Tibial artery (tissue), 4 donors: Measurements from ENCODE around the gene SNX10.

Experiments
- DNase-seq, 2 donors: peaks; one replicate each; pipeline ENCODE4 v3.0.0-alpha.2; 2019
- H3K27ac ChIP-seq, 2 donors: fragments of 200-600 bp; sonication (generic) in 1 of 2; 1 replicate in 1 of 2; 2 replicates in 1 of 2; pipeline ENCODE4 v1.5.1; 2018 to 2019; ENCODE audit warnings: mild to moderate bottlenecking in 1 of 2
- H3K27me3 ChIP-seq, 2 donors: fragments of 200-600 bp; sonication (generic) in 1 of 2; one replicate each; pipeline versions ENCODE4 v1.5.1 to v1.6.0; 2016 to 2019
- H3K36me3 ChIP-seq, 3 donors: fragments of 200-600 bp; sonication (generic) in 2 of 3; one replicate each; pipeline ENCODE4 v1.5.1; 2016 to 2019; ENCODE audit warnings: mild to moderate bottlenecking in 2 of 3
- H3K4me1 ChIP-seq, 4 donors: fragments of 200-600 bp; sonication (generic) in 2 of 4; 1 replicate in 3 of 4; 2 replicates in 1 of 4; pipeline ENCODE4 v1.5.1; 2016 to 2019
- H3K4me3 ChIP-seq, 2 donors: fragments of 200-600 bp; sonication (generic) in 1 of 2; 1 replicate in 1 of 2; 2 replicates in 1 of 2; pipeline ENCODE4 v1.5.1; 2018 to 2019; ENCODE audit warnings: mild to moderate bottlenecking in 2 of 2
- H3K9me3 ChIP-seq, 3 donors: fragments of 200-600 bp; sonication (generic) in 1 of 3; one replicate each; pipeline ENCODE4 v1.5.1; 2016 to 2019
- intact Hi-C: fragments of 100-400 bp; cut with DNase I; formaldehyde crosslinking; loops from one replicate; pipeline ENCODE4 v1.15.0; 2023; ENCODE audit warnings: low total_unique reads
- TF ChIP-seq, protein P1 (sequence below), 2 experiments: fragments of 200-600 bp in 1 of 2; fragments of 450-650 bp in 1 of 2; IDR thresholded peaks; one replicate each; pipeline ENCODE4 v1.5.1; 2017 to 2019; ENCODE audit warnings: antibody characterized with exemption in 2 of 2, mild to moderate bottlenecking in 1 of 2, moderate library complexity in 1 of 2

Gene SNX10

DNA sequence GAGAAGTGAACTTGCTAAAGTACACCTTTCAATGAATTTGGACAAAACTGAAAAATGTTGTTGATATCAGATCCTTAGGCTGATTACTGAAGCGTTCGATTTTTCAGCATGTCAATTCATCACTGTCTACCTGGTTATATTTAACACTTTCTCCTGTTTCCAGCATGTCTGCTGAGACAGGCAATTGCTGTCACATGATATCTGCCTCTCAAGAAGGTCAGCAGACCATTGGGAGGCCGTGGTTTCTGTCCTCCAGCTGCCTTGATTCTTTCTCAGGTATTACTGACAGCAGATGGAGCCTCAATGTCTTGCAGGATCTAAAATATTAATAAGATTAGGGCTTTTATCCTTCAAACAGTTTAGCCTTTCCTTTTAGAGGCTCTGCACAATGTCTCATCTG, 127.5 kb downstream of the SNX10 start:
- Histone ChIP-seq H3K27me3 (no peaks in the 10 kb centered on the region), H3K36me3 (no peaks in the 10 kb centered on the region), H3K4me3 (no peak overlapping the region), H3K27ac (no peak overlapping the region), H3K9me3 (no peaks in the 10 kb centered on the region), H3K4me1 (no peaks in the 10 kb centered on the region)
- TF ChIP-seq, protein P1, sequence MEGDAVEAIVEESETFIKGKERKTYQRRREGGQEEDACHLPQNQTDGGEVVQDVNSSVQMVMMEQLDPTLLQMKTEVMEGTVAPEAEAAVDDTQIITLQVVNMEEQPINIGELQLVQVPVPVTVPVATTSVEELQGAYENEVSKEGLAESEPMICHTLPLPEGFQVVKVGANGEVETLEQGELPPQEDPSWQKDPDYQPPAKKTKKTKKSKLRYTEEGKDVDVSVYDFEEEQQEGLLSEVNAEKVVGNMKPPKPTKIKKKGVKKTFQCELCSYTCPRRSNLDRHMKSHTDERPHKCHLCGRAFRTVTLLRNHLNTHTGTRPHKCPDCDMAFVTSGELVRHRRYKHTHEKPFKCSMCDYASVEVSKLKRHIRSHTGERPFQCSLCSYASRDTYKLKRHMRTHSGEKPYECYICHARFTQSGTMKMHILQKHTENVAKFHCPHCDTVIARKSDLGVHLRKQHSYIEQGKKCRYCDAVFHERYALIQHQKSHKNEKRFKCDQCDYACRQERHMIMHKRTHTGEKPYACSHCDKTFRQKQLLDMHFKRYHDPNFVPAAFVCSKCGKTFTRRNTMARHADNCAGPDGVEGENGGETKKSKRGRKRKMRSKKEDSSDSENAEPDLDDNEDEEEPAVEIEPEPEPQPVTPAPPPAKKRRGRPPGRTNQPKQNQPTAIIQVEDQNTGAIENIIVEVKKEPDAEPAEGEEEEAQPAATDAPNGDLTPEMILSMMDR (IDR thresholded peaks at IDR 0.05), result no peak
- no peak for DNase-seq
- intact Hi-C loops, result no loop called here

DNA sequence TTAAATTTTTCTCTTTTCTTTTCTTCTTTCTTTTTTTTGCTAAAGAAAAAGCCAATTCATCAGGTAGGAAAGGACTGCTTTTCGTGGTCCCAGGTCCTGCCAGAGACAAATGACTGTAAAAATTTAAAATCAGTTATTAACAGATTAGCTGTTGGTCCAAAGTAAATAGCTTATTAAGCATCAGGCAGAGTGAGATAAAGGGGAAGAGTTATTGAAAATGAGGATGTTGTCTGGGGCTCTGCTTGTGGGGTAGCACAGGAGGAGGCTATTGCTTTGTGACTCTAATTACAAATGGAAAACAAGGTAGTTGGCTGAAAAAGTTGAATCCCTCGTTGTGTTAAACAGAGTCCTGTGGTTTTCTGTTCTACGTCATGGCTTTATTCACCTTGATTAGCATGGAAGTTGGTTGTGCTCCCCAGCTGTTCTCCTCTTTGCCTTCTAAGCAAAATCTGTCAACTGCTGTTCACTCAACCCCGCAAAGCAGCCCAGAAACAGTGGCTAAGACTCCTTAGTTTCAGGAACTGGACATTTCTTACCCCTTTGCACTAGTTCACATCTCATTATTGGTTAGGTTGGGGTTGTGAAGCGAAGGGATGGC, 128.9 kb downstream of the SNX10 start:
- Histone ChIP-seq H3K27ac (no peak overlapping the region), H3K4me3 (no peak overlapping the region), H3K4me1 (no peaks in the 10 kb centered on the region), H3K27me3 (no peaks in the 10 kb centered on the region), H3K9me3 (no peaks in the 10 kb centered on the region), H3K36me3 (no peaks in the 10 kb centered on the region)
- DNase-seq, result no peak
- TF ChIP-seq, protein P1 (IDR thresholded peaks at IDR 0.05), result no peak
- intact Hi-C loops, result no loop called here

DNA sequence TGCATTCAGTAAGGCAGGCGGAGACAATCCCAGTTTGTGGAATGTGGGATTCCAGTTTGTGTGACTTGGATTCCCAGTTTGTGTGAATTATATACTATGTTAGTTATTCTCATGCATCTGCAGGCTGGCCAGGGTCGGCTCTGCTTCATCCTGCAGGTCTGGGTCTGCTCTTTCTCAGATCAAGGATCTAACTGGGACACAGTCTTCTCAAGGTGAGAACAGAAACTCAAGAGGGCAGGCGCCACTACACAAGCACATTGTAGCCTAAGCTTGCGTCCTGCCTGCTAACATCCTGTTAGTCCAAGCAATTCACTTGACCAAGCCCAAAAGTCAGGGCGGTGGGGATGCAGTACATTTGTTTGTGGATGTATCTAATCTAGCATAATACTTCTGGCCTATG, 131.1 kb downstream of the SNX10 start:
- Histone ChIP-seq H3K36me3 (no peaks in the 10 kb centered on the region), H3K4me1 (no peaks in the 10 kb centered on the region), H3K27ac (no peak overlapping the region), H3K27me3 (no peaks in the 10 kb centered on the region), H3K9me3 (no peaks in the 10 kb centered on the region), H3K4me3 (no peak overlapping the region)
- TF ChIP-seq, protein P1 (IDR thresholded peaks at IDR 0.05), result no peak
- DNase-seq, result no peak
- intact Hi-C loops, result no loop called here

DNA sequence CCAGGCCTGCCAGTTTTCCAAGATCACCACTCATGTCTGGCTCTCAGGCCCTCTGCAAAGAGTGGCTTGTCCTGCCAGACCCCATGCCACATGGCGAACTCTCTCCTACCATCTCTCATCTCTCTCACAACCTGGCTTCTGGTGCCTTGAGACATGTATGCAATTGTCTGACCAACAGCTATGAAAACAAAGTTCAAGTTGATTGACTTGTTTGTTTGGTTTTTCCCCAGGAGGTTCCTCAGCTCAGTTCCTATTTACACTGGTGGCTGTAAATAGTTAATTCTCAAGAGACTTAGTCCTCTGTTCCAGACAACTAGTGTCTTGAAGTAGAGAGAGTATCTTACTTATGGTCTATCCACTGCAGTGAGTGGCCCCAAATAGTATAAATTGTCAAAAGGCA, 131.8 kb downstream of the SNX10 start:
- DNase-seq, result no peak
- Histone ChIP-seq H3K4me3 (no peak overlapping the region), H3K36me3 (no peaks in the 10 kb centered on the region), H3K27me3 (no peaks in the 10 kb centered on the region), H3K9me3 (no peaks in the 10 kb centered on the region), H3K4me1 (no peaks in the 10 kb centered on the region), H3K27ac (no peak overlapping the region)
- TF ChIP-seq, protein P1 (IDR thresholded peaks at IDR 0.05), result no peak
- intact Hi-C loops, result no loop called here
